DMS 273 (cell line): ENCODE data around the gene CCL20.

Source experiments
- DNase-seq: peaks from one replicate; lab custom pipeline; 2025; ENCODE audit not compliant: unreplicated experiment; lab: John Stamatoyannopoulos, UW

The CCL20 gene

DNA sequence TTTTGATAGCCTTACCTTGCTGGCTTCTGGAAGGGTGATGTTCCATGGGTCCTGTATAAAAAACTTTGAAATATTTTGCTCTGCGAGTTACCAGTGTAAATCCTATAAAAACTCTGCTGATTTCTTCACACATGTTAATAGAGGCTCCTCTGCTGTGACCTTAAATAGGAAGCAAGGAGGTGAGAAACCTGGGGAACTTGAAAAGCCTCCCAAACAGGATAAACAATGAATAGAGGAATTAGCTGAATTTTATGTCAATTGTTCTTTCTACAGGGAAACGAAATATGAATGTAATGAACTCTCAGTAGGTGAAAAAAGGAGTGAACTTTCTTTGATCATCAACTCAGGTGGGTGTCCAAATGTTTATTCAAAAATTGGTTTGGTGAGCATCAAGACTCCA, 10.8 kb upstream of the CCL20 start:
- no peak for DNase-seq

DNA sequence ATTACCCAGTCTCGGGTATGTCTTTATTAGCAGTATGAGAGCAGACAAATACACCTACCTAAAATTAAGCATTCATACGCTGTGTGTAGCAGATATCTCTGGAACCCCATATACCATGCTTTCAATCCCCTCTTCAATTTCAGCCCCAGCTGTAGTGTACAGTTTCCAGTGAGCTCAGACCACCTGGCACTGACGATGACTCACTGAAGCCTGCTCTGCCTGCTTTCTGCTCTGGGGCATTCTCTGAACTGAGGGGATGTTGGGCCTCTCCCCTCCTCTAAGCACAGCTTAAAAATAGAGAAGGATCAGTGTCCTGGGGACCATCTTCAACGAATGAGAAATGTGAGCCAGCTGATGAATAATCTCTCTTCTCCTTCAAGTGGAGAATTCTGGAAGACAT, 8.7 kb upstream of the CCL20 start:
- peak; percentile 28 for DNase-seq

DNA sequence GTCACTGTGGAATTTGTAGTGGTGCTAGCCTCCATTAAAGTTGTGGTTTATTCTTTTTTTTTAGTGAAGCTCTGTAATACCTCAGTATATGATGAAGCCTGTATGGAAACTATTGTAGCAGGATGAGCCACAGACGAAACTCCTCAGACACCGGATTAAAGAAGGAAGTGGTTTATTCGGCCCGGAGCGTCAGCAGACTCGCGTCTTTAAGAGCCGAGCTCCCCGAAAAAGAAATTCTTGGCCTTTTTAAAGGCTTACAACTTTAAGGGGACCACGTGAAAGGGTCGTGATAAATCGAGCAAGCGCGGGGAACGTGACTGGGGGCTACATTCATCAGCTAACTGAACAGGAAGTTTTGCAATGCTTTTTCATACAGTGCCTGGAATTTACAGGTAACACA, 8.1 kb upstream of the CCL20 start:
- DNase-seq, result no peak

DNA sequence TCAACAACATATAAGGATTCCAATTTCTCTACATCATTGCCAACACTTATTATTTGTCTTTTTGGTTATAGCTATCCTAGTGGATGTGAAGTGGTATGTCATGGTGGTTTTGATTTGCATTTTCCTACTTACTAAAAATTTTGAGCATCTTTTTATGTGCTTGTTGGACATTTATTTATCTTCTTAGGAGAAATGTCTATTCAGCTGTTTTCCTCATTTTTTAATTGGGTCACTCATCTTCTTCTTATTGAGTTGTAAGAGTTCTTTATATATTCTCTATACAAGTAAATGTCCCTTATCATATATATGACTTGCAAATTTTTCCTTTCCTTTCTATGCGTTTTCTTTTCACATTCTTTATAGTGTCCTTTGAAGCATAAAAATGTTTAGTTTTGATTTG, 4.7 kb upstream of the CCL20 start:
- DNase-seq, result no peak

- no peak for DNase-seq
Observed at GRCh38 chr2:227812001-227812400, 1.6 kb upstream of the CCL20 start.

DNA sequence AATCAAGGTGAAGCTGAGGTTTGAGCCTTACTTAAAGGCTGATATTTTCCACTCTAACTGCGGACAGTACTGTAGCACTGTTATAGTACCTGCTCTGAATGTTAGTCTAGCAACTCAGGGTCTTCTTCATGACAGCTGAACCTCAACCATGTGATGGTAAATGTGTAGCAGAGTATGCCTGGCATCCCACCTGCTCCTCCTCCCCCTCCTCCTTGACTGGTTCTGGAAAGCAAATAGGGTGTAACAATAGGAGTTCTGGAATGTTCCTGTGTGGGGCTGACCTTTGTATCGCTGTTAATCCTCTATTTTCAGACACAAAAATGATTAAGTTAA, 447 bp upstream of the CCL20 start:
- DNase-seq, result no peak

DNA sequence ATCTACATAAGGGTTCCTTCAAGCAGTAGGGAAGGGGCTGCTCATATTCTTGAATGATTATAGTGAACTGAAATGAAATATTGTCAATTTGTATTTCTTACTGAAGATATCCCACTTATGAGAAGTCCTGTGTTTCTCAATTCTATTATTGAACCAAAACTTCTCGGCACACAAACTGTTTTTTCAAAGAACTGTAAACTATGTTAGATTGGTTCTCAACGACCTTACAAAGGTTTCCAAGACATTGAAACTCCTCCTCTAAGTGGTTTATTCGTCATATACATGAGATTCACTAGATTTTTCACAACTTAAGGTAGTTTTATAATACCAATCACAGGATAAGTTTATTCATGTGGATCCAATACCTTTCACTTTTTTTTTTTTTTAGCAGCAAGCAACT, 1.4 kb downstream of the CCL20 start:
- DNase-seq, result no peak

DNA sequence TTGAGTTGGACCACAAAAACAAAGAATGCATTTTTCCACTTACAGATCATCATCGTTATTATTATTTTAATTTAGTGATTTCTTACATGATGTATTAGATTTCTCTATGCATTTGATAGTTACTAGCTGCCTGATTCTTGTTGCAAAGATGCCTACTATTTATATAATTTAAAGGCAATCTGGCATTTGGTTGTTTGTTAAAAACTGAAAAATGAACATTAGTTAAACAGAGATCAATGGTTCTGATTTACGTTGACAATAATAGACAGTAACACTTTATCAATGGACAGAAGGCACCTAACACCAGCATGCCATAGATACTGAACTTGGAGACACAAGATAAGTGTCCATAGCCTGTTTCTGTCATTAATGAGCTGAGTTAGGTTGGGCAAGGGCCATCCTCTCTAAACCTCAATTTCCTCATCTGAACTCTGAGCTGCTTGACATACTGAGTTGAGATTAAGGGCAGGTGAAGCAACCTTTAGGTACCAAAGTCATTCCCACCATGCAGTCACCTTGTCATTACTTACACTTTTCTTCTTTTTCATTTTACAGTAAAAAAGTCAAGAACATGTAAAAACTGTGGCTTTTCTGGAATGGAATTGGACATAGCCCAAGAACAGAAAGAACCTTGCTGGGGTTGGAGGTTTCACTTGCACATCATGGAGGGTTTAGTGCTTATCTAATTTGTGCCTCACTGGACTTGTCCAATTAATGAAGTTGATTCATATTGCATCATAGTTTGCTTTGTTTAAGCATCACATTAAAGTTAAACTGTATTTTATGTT, 3.1 kb downstream of the CCL20 start:
- no peak for DNase-seq

- no peak for DNase-seq
Observed at GRCh38 chr2:227817336-227817735, 3.7 kb downstream of the CCL20 start.

DNA sequence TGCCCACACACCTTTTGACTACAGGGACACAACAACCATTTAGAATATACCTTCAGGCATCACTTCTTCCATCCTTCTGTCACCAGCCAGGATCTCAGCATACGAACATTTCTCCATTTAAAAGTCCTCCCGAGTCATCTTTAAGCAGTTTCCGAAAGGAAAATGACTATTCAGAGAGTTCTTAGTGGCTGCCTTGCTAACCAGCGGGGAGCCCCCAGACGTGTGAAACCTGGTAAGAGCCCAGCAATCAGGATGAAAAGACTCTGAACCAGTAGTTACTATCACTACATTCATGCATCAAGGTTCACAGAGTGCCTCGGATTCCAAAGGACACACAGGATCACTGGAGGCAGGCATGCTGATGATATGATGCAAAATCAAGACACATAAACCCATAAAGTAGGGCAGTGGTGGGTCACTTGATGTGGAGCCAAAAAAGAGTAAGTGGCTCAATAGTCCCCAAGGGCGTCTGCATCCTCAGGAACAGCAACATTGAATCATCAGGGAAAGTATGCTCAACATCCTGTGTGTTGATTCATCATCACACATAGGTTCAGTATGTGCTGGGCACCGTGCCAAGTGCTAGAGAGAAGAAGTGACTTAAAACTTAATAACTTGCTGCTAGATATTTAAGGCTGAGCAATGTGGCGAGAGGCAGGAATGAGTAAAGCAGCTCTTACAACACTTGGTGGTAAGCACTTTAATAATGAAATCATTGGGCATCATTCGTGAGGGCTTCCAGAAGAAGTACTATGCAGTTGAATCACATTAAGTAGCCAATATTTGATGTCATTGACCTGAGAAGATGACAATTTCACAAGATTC, 4.4 kb downstream of the CCL20 start:
- peak; percentile 41 for DNase-seq

DNA sequence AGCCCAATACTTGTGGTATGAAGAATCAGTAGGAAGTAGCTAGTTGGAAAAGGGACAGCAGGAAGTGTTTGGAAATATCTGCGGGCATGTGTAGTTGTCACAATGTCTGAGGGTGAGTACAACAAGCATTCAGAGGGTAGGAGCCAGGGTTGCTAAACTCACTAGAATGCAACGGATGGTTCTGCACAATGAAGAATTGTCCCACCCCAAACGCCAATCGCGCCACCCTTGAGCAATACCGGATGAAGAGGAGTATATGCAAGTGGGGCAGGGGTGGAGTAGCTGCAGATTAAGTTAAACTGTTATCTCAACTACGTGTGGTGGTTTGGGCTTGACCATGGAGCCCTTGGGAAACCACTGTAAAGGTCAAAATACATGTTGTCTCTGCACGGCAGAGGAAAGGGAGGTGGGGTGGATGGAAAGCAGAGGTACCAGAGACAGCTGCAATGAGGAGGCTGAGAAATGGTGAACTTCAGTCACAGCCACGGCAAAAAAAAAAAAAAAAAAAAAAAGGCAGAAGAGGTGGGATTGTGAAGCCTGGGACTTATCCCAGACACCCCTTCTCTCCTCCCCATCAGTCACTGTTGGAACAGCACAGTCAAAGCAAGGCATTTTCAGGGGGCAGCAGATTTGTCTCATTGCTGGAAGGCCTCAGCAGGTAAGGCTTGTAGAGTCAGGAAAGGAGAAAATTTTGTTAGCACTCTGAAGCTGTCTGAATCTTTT, 5.2 kb downstream of the CCL20 start:
- no peak for DNase-seq

DNA sequence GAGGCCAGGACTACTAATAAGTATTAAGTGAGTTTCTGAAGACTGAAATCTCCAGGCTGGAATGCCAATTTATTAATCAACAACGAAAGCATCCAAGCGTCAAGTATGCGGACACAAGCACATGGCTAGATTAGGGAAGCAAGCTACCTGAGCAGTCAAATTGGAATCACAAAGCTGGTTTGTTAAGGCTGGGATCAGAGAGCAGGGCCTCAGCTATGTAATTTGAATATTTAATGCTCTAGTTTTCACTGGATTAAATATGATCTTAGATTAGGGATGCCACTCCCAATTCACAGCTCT, 5.7 kb downstream of the CCL20 start:
- no peak for DNase-seq

DNA sequence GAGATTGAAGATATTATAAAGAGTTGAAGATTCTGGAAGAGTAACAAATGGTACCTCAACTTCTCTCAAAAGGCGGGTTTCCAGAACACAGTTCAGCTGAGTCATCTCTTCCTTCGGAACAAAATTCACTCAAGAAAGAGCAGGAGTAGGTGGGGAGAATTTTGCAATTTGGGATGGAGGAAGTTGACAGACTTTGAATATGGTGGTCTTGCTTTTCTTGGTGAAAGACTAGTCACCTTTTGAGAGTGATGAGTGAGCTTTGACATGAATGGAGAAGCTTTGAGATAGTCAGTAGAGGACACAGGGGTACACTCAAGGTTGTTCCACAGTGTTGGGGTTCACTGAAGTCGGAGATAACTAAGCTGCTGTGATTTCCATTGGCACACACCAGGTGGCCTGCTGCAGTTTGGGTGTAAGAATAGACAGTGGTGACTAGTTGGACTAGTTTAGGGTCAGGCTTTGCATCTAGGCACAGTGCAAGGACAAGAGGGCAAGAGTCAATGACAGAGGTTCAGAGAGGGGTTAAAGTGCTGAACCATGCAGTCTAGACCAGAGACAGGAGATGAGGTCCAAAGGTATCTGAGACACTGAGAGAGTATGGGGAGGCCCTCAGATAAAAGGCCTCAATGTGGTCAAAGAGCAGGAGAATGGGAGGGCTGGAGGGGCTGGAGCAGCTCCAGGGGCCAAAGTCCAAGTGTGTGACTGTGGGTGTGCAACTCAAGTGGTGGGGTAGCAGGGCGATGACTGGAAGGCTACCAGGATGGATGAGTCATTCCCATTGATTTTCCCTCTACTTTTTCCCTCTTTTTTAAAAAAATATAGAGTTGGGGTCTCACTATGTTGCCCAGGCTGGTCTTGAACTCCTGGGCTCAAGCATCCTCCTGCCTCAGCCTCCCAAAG, 7.7 kb downstream of the CCL20 start:
- no peak for DNase-seq

- DNase-seq, result no peak
Observed at GRCh38 chr2:227822416-227823003, 8.9 kb downstream of the CCL20 start.

DNA sequence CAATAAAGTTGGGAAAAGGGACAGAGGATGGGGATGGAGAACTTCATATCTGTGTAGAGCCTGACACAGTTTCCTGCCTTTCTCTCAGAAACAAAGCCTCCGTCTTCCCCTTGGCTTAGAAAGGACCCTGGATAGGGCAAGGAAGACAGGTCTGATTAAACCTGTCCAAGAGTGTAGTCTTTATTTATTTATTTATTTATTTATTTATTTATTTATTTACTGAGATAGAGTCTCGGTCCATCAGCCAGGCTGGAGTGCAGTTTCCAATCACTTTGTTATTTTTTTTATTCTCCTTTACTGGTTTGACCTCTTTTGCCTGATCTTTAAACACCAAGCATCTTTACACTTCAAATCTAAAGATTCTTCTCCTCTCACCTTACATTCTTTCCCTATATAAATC, 10.3 kb downstream of the CCL20 start:
- no peak for DNase-seq

GRCh38 chr2:227824711-227825110, 11.1 kb downstream of the CCL20 start:
- no peak for DNase-seq

DNA sequence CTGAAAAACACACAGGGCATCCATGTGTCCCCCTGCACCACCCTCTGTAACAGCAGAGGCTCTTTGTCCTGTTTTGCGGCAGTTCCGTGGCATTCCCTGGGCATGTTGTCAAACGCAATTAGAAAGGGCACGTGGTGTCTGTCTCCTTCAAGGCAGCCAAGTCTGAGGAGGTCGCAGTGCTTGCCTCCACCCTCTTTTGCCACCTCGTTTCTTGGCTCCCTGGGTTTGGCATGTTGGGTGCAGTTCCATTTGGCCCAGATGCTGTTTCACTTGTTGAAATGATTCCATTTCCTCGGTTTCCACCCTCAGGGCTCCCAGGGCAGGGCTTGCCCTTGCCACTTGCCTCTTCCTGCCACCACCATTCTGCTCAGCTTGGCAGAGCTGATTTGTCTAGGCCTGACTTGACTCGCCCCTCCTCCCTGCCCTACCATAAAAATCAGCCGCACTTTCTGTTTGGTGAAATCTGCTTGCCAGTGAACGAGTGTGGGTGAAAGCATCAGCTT, 12.4 kb downstream of the CCL20 start:
- no peak for DNase-seq

- no peak for DNase-seq
Observed at GRCh38 chr2:227826563-227826962, 12.9 kb downstream of the CCL20 start.

DNA sequence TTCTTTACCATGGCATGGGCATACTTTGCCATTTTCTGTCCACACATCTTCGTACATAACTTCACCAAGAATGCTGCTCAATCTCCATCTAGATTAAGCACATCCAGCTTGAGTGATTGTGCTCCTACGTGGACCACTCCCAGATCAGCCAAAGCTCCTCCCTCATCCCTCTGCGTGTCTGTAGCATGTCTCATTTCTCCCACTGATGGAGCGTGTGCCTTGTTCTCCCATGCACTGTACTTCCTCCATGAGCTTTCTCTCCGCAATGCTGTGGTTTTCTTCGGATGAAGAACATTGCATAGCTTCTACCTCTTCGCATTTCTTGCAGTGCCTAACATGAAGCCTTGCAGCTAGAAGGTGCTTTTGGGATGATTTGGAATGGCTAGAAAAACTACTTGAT, 13.5 kb downstream of the CCL20 start:
- DNase-seq, result no peak

DNA sequence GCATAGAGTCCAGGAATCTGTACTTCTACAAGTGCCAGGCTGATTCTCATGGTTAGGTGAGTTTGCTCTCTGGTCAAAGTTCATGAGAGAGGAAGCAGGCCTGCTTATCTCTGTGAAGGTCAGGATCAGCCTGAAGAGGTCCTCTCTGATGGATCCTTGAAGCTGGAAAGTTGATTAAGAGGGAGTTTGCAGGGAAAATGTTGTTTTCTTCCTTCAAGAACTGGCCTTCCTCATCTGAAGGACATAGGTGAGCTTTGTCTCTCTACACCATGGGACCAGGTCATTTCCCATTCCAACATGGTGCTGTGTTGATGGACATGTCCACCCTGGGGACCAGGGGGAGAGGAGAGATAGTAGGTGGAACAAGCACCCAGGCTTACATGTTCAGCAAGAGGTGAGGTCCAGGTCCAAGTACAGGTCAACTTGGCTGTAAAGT, 14.9 kb downstream of the CCL20 start:
- no peak for DNase-seq

GRCh38 chr2:227829337-227829736, 15.7 kb downstream of the CCL20 start:
- no peak for DNase-seq
